HS-27A (cell line): ENCODE data around the gene SLC8A2.

Experiments
- DNase-seq: peaks from one replicate; pipeline ENCODE4 v3.0.0-alpha.2; 2012; ENCODE audit warnings: low read depth, missing footprints

The SLC8A2 gene

DNA sequence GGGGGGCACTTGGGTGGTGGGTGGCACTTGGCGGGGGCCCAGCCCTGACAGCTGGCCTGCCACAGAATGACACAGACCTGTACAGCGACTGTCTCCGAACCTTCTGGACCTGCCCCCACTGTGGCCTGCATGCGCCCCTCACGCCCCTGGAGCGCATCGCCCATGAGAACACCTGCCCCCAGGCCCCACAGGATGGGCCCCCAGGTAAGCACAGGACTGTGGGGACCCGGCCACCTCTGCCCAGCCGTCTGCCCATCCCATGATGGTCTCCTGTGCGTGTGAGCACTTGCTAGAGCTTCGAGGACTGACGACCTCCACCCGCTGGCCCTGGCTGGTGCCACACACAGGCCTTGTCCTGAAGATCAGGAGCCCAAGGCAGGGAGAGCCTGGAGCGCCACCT, 90.6 kb downstream of the SLC8A2 start:
- no peak for DNase-seq

- no peak for DNase-seq
Observed at GRCh38 chr19:47380559-47380958, 91.1 kb downstream of the SLC8A2 start.

- no peak for DNase-seq
Observed at GRCh38 chr19:47379381-47379938, 92.2 kb downstream of the SLC8A2 start.

- no peak for DNase-seq
Observed at GRCh38 chr19:47378246-47378645, 93.4 kb downstream of the SLC8A2 start.
